Natural killer cell (primary cell): ENCODE data around the gene WDR46. TPM values are rescaled to one million over a fixed set of nuclear protein-coding genes. Genes with fewer than 3 reads are reported as not detected.

Source experiments
- ATAC-seq, 3 donors: fragments of 150-1000 bp in 2 of 3; fragments of 200-7000 bp in 1 of 3; cut with Tn5 transposase; 1 replicate in 1 of 3; 2 replicates in 2 of 3; pipeline ENCODE4 v1.10.0; 2021; ENCODE audit warnings: mild to moderate bottlenecking in 2 of 3, moderate library complexity in 2 of 3
- DNase-seq, 2 donors: peaks; one replicate each; pipeline versions ENCODE4 v3.0.0 to v3.0.0-alpha.2; 2013 to 2021; ENCODE audit warnings: mixed read lengths in 1 of 2
- H3K27ac ChIP-seq: one replicate; pipeline ENCODE4 v1.5.1; 2013; ENCODE audit warnings: mild to moderate bottlenecking, low read length
- H3K27me3 ChIP-seq: one replicate; pipeline ENCODE4 v1.6.1; 2013; ENCODE audit warnings: low read length; ENCODE audit not compliant: control insufficient read depth, insufficient read depth
- H3K36me3 ChIP-seq: one replicate; pipeline ENCODE4 v1.6.1; 2013; ENCODE audit warnings: low read length; ENCODE audit not compliant: control insufficient read depth, insufficient read depth
- H3K4me1 ChIP-seq: one replicate; pipeline ENCODE4 v1.6.1; 2013; ENCODE audit warnings: low read length; ENCODE audit not compliant: control insufficient read depth, insufficient read depth
- H3K4me3 ChIP-seq: one replicate; pipeline ENCODE4 v1.5.1; 2013; ENCODE audit warnings: low read length
- H3K9me3 ChIP-seq: one replicate; pipeline ENCODE4 v1.6.1; 2013; ENCODE audit warnings: low read length; ENCODE audit not compliant: control insufficient read depth, insufficient read depth
- H3K27ac Mint-ChIP-seq, 2 donors: one replicate each; pipeline ENCODE4 v1.8.0; 2022; ENCODE audit warnings: mild to moderate bottlenecking in 2 of 2, mixed read lengths in 2 of 2, moderate library complexity in 1 of 2
- H3K27me3 Mint-ChIP-seq, 2 donors: one replicate each; pipeline ENCODE4 v1.8.0; 2022; ENCODE audit warnings: low read depth in 2 of 2, mixed read lengths in 2 of 2
- H3K36me3 Mint-ChIP-seq: one replicate; pipeline ENCODE4 v1.8.0; 2022; ENCODE audit warnings: mixed read lengths
- H3K4me1 Mint-ChIP-seq, 2 donors: one replicate each; pipeline ENCODE4 v1.8.0; 2022; ENCODE audit warnings: mixed read lengths in 2 of 2
- H3K4me3 Mint-ChIP-seq: one replicate; pipeline ENCODE4 v1.8.0; 2022; ENCODE audit warnings: mild to moderate bottlenecking, moderate library complexity, mixed read lengths
- H3K9me3 Mint-ChIP-seq, 2 donors: one replicate each; pipeline ENCODE4 v1.8.0; 2022; ENCODE audit warnings: mixed read lengths in 2 of 2
- WGBS: methylation state at CpG from one replicate; pipeline ENCODE4 v1.1.7; 2013; ENCODE audit warnings: missing lambda C conversion rate; ENCODE audit not compliant: insufficient coverage; 5-methylcytosine and 5-hydroxymethylcytosine counted together
- intact Hi-C: fragments of 100-400 bp; cut with micrococcal nuclease; formaldehyde crosslinking; loops from one replicate; pipeline ENCODE4 v1.14.2; 2022
- total RNA-seq, 4 donors: library from RNA; stranded (reverse); fragments of 120-200 nt in 1 of 4; gene quantifications; one replicate each; pipeline versions ENCODE4 v1.2.3 to v1.2.4, GENCODE V29; 2013 to 2022
- TF ChIP-seq, protein P1 (sequence below): fragments of 200-600 bp; IDR thresholded peaks from one replicate; pipeline ENCODE4 v1.8.0; 2022; ENCODE audit warnings: antibody characterized with exemption

Gene WDR46
- total RNA-seq, 3 donors from 2014 or later (not counting 1 experiment from before 2014, with no cell fraction given), result 33.6 to 56.3 (median 47.0) TPM

DNA sequence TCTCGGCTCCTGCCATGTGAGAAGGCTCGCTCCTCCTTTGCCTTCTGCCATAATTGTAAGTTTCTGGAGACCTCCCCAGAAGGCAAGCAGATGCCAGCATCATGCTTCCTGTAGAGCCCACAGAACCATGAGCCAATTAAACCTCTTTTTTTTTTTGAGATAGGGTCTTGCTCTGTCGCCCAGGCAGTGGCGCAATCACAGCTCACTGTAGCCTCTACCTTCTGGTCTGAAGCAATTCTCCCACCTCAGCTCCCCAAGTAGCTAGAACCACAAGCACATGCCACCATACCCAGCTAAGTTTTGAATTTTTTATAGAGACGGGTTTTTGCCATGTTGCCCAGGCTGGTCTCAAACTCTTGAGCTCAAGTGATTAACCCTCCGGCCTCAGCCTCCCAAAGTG lies 52.2 kb downstream of the WDR46 start:
- TF ChIP-seq, protein P1, sequence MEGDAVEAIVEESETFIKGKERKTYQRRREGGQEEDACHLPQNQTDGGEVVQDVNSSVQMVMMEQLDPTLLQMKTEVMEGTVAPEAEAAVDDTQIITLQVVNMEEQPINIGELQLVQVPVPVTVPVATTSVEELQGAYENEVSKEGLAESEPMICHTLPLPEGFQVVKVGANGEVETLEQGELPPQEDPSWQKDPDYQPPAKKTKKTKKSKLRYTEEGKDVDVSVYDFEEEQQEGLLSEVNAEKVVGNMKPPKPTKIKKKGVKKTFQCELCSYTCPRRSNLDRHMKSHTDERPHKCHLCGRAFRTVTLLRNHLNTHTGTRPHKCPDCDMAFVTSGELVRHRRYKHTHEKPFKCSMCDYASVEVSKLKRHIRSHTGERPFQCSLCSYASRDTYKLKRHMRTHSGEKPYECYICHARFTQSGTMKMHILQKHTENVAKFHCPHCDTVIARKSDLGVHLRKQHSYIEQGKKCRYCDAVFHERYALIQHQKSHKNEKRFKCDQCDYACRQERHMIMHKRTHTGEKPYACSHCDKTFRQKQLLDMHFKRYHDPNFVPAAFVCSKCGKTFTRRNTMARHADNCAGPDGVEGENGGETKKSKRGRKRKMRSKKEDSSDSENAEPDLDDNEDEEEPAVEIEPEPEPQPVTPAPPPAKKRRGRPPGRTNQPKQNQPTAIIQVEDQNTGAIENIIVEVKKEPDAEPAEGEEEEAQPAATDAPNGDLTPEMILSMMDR, result no peak
- Mint-ChIP-seq H3K9me3 (no peaks in the 10 kb centered on the region), H3K36me3 (no peaks in the 10 kb centered on the region), H3K27me3 (peaks cover 34 to 40% of the 10 kb centered on the region in 2 donors), H3K27ac (no peak overlapping the region), H3K4me1 (no peaks in the 10 kb centered on the region), H3K4me3 (no peak overlapping the region)
- Histone ChIP-seq H3K27me3 (peaks cover 3% of the 10 kb centered on the region), H3K27ac (no peak overlapping the region), H3K36me3 (no peaks in the 10 kb centered on the region), H3K4me3 (no peak overlapping the region), H3K9me3 (no peaks in the 10 kb centered on the region), H3K4me1 (no peaks in the 10 kb centered on the region)
- WGBS, result 91% methylated on average over 6 of the region's 6 CpGs
- ATAC-seq (no peak), DNase-seq (no peak)
- intact Hi-C loops, result no loop called here

DNA sequence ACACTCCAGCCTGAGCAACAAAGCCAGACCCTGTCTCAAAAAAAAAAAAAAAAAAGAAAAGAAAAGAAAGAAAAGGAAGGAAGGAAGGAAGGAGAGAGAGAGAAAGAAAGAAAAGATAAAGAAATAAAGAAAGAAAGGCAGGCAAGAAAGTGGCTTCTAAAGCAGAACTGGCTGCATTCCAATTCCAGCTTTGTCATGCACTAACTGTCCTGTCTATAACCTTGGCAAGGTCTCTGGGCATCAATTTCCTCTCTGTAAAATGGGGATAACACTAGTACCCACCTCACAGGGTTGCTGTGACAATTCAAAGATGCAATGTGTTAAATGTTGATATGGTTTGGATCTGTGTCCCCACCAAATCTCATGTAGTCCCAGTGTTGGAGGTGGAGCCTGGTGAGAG lies 52.7 kb downstream of the WDR46 start:
- Mint-ChIP-seq H3K27me3 (peaks cover 33 to 43% of the 10 kb centered on the region in 2 donors), H3K36me3 (no peaks in the 10 kb centered on the region), H3K4me3 (no peak overlapping the region), H3K27ac (no peak overlapping the region), H3K9me3 (no peaks in the 10 kb centered on the region), H3K4me1 (no peaks in the 10 kb centered on the region)
- Histone ChIP-seq H3K4me3 (no peak overlapping the region), H3K4me1 (no peaks in the 10 kb centered on the region), H3K27me3 (peaks cover 3% of the 10 kb centered on the region), H3K27ac (no peak overlapping the region), H3K9me3 (no peaks in the 10 kb centered on the region), H3K36me3 (no peaks in the 10 kb centered on the region)
- intact Hi-C loops, result no loop called here
- DNase-seq, result no peak
- TF ChIP-seq, protein P1, result no peak
- no peak for ATAC-seq

DNA sequence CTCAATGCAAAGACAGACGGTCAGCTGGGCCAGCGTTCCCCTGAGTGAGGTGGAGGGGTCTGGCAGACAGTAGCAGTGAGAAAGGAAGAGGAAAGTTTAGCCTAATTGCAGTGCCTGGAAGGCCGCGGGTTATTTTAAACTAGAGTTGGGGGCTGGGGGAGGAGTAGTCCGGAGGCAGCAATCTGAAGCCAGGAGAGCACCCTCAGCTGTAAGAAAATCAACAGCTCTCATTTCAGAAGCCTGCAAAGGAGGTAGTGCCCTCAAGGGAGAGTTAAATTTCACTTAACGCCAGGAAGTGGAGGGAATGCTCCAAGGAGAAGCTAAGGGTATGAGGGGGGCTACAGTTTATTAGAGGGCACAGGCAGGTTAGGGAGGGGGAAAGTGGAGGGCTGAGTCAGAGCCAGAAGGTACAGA lies 53.8 kb downstream of the WDR46 start:
- Histone ChIP-seq H3K27ac (no peak overlapping the region), H3K4me1 (no peaks in the 10 kb centered on the region), H3K4me3 (no peak overlapping the region), H3K9me3 (no peaks in the 10 kb centered on the region), H3K27me3 (peaks cover 7% of the 10 kb centered on the region), H3K36me3 (no peaks in the 10 kb centered on the region)
- no peaks in the 10 kb centered on the region for H3K36me3 Mint-ChIP-seq
- no peak for DNase-seq
- H3K27ac Mint-ChIP-seq, result no peak overlapping the region
- peaks cover 32 to 43% of the 10 kb centered on the region in 2 donors for H3K27me3 Mint-ChIP-seq
- no peak overlapping the region for H3K4me3 Mint-ChIP-seq
- WGBS, result 67% methylated on average over 6 of the region's 6 CpGs
- intact Hi-C loops, result no loop called here
- H3K9me3 Mint-ChIP-seq, result no peaks in the 10 kb centered on the region
- no peaks in the 10 kb centered on the region for H3K4me1 Mint-ChIP-seq
- TF ChIP-seq, protein P1, result no peak
- no peak for ATAC-seq

Other genes starting within 250 kb of the WDR46 start
- 100 to 1,000 TPM in 1 of 3 donors, 10 to 100 TPM in 2; 43.1 to 135 (median 73.5) TPM for gene HLA-DPA1, start 215.6 kb downstream of the WDR46 start, total RNA-seq
- gene HLA-DPB1, start 213.2 kb downstream of the WDR46 start, total RNA-seq, result 100 to 1,000 TPM in 1 of 3 donors, 10 to 100 TPM in 2; 55.2 to 131 (median 77.1) TPM
- 1 to 10 TPM in 1 of 3 donors, under 1 TPM in 2; 0.93 to 2.0 (median 0.94) TPM for gene COL11A2, start 96.8 kb downstream of the WDR46 start, total RNA-seq
- gene RXRB, start 88.6 kb downstream of the WDR46 start, total RNA-seq, result 10 to 100 TPM; 72.3 to 96.4 (median 73.9) TPM
- gene SLC39A7, start 88.4 kb downstream of the WDR46 start, total RNA-seq, result 10 to 100 TPM; 38.9 to 45.7 (median 45.6) TPM
- 1 to 10 TPM; 5.4 to 7.7 (median 6.8) TPM for gene HSD17B8, start 84.6 kb downstream of the WDR46 start, total RNA-seq
- 10 to 100 TPM; 34.5 to 40.3 (median 36.5) TPM for gene RING1, start 80.7 kb downstream of the WDR46 start, total RNA-seq
- gene VPS52, start 17.4 kb downstream of the WDR46 start, total RNA-seq, result 100 to 1,000 TPM in 1 of 3 donors, 10 to 100 TPM in 2; 98.0 to 112 (median 99.4) TPM
- 1,000 to 10,000 TPM; 1,182 to 1,707 (median 1,500) TPM for gene RPS18, start 17.2 kb downstream of the WDR46 start, total RNA-seq
- gene B3GALT4, start 12.1 kb downstream of the WDR46 start, total RNA-seq, result 10 to 100 TPM; 22.7 to 24.1 (median 23.1) TPM
- 10 to 100 TPM; 19.2 to 26.5 (median 22.7) TPM for gene PFDN6, start 362 bp upstream of the WDR46 start, total RNA-seq
- 10 to 100 TPM; 80.7 to 91.4 (median 84.9) TPM for gene RGL2, start 9.7 kb upstream of the WDR46 start, total RNA-seq
- gene TAPBP, start 24.8 kb upstream of the WDR46 start, total RNA-seq, result 100 to 1,000 TPM; 404 to 457 (median 446) TPM
- gene ZBTB22, start 28.5 kb upstream of the WDR46 start, total RNA-seq, result 10 to 100 TPM; 20.4 to 34.0 (median 25.9) TPM
- 10 to 100 TPM; 50.7 to 76.7 (median 51.6) TPM for gene DAXX, start 33.7 kb upstream of the WDR46 start, total RNA-seq
- gene KIFC1, start 102.6 kb upstream of the WDR46 start, total RNA-seq, result 1 to 10 TPM; 2.7 to 4.6 (median 3.3) TPM
- gene PHF1, start 121.8 kb upstream of the WDR46 start, total RNA-seq, result 100 to 1,000 TPM; 262 to 392 (median 322) TPM
- gene CUTA, start 128.9 kb upstream of the WDR46 start, total RNA-seq, result 100 to 1,000 TPM; 166 to 186 (median 184) TPM
- 10 to 100 TPM; 43.5 to 61.6 (median 55.8) TPM for gene SYNGAP1, start 130.8 kb upstream of the WDR46 start, total RNA-seq
- 1 to 10 TPM; 3.8 to 5.1 (median 3.9) TPM for gene ZBTB9, start 165.3 kb upstream of the WDR46 start, total RNA-seq